Ovary (tissue), 3 donors: Measurements from ENCODE around the gene RIBC2.

Experiments
- EP300 ChIP-seq: sonication (generic); formaldehyde crosslinking; IDR thresholded peaks from one replicate; pipeline ENCODE4 v1.6.1; 2017; ENCODE audit warnings: antibody characterized with exemption
- POLR2A ChIP-seq: fragments of 450-650 bp; IDR thresholded peaks from one replicate; pipeline ENCODE4 v1.6.1; 2017; ENCODE audit warnings: antibody characterized with exemption, mild to moderate bottlenecking, moderate library complexity
- TF ChIP-seq, protein P1 (sequence below), 3 donors: fragments of 450-650 bp in 2 of 3; fragments of 200-600 bp in 1 of 3; IDR thresholded peaks; one replicate each; pipeline versions ENCODE4 v1.5.1 to v1.8.0; 2016 to 2022; ENCODE audit warnings: antibody characterized with exemption in 3 of 3, mild to moderate bottlenecking in 1 of 3
- donor health status: DM: no; HTN: no; CAD: no.

GRCh38 chr22:45435544-45436139 is 22.1 kb downstream of the RIBC2 start:
- TF ChIP-seq, protein P1, sequence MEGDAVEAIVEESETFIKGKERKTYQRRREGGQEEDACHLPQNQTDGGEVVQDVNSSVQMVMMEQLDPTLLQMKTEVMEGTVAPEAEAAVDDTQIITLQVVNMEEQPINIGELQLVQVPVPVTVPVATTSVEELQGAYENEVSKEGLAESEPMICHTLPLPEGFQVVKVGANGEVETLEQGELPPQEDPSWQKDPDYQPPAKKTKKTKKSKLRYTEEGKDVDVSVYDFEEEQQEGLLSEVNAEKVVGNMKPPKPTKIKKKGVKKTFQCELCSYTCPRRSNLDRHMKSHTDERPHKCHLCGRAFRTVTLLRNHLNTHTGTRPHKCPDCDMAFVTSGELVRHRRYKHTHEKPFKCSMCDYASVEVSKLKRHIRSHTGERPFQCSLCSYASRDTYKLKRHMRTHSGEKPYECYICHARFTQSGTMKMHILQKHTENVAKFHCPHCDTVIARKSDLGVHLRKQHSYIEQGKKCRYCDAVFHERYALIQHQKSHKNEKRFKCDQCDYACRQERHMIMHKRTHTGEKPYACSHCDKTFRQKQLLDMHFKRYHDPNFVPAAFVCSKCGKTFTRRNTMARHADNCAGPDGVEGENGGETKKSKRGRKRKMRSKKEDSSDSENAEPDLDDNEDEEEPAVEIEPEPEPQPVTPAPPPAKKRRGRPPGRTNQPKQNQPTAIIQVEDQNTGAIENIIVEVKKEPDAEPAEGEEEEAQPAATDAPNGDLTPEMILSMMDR (IDR thresholded peaks at IDR 0.05) = peak; percentile 94 to 95 (median 94)
- TF ChIP-seq POLR2A (peak; percentile 25), EP300 (no peak)
